GM12878 (cell line): ENCODE results near the gene DYSF.

Experiments
- CREM ChIP-seq: IDR thresholded peaks from 2 replicates; pipeline ENCODE4 v1.6.1; 2014; ENCODE audit warnings: antibody characterized with exemption, low read depth
- CTCF ChIP-seq, 3 experiments: IDR thresholded peaks in 2 of 3; conservative IDR thresholded peaks in 1 of 3; 2 replicates each; pipeline ENCODE4 v1.5.1; 2011; ENCODE audit warnings: low read depth in 3 of 3, low read length in 3 of 3, mild to moderate bottlenecking in 3 of 3, control low read depth in 2 of 3, moderate library complexity in 2 of 3, inconsistent platforms in 1 of 3, mixed read lengths in 1 of 3; ENCODE audit not compliant: control insufficient read depth in 2 of 3, insufficient read depth in 1 of 3; ENCODE audit errors: extremely low read depth in 1 of 3
- IRF3 ChIP-seq: fragments of 450-650 bp; IDR thresholded peaks from 2 replicates; pipeline ENCODE4 v1.6.1; 2014; ENCODE audit warnings: mild to moderate bottlenecking
- IRF5 ChIP-seq: fragments of 450-650 bp; IDR thresholded peaks from 2 replicates; pipeline ENCODE4 v1.6.1; 2017; ENCODE audit warnings: borderline replicate concordance
- MAX ChIP-seq: IDR thresholded peaks from 2 replicates; pipeline ENCODE4 v1.6.1; 2012; ENCODE audit warnings: low read depth, low read length, improper control_type of control experiment
- MYC ChIP-seq: IDR thresholded peaks from 2 replicates; pipeline ENCODE4 v1.6.1; 2011; ENCODE audit warnings: mild to moderate bottlenecking, low read length, moderate library complexity, inconsistent platforms; ENCODE audit not compliant: insufficient read depth, insufficient replicate concordance, insufficient read length, severe bottlenecking
- NR2C2 ChIP-seq: IDR thresholded peaks from 2 replicates; pipeline ENCODE4 v1.6.1; 2011; ENCODE audit warnings: borderline replicate concordance, low read depth; ENCODE audit not compliant: control insufficient read depth, insufficient read length
- NR2F1 ChIP-seq: fragments of 450-650 bp; conservative IDR thresholded peaks from 2 replicates; pipeline ENCODE4 v1.6.1; 2017; ENCODE audit warnings: mild to moderate bottlenecking
- POLR2AphosphoS2 ChIP-seq: IDR thresholded peaks from 2 replicates; pipeline ENCODE4 v1.6.1; 2011; ENCODE audit warnings: low read depth, mild to moderate bottlenecking, low read length, improper control_type of control experiment, moderate library complexity
- RAD21 ChIP-seq: IDR thresholded peaks from 2 replicates; pipeline ENCODE4 v1.6.1; 2011; ENCODE audit warnings: mild to moderate bottlenecking, low read depth, low read length, moderate library complexity; ENCODE audit not compliant: insufficient read depth
- SREBF1 ChIP-seq: IDR thresholded peaks from 2 replicates; pipeline ENCODE4 v1.6.1; 2012; ENCODE audit warnings: mild to moderate bottlenecking, low read length

- TF ChIP-seq CTCF (IDR thresholded peaks at IDR 0.05 in 2 of 3, conservative IDR thresholded peaks at IDR 0.05 in 1 of 3; ENCODE audit: control insufficient read depth in 2 of 3, extremely low read depth in 1 of 3, insufficient read depth in 1 of 3, low read depth in 3 of 3, low read length in 3 of 3) (no peak), IRF5 (no peak), MYC (no peak), NR2F1 (no peak), IRF3 (no peak), NR2C2 (no peak), SREBF1 (no peak), CREM (no peak), MAX (no peak), POLR2AphosphoS2 (no peak), RAD21 (no peak)
Measured at GRCh38 chr2:71483246-71483645, 29.9 kb downstream of the DYSF start.
